GM18861 (cell line): ENCODE data around the gene LYRM7.
"Not testable (repeated sequence)": the region's sequence is repeated elsewhere in the genome, so short reads cannot be mapped to it uniquely, and the experiment has no call there.

Experiments
- ATAC-seq: cut with Tn5 transposase; IDR thresholded peaks from one replicate; pipeline ENCODE4 v1.9.1; 2021; ENCODE audit not compliant: unreplicated experiment

LYRM7 gene

GRCh38 chr5:131218392-131218791 lies 47.6 kb downstream of the LYRM7 start:
- ATAC-seq: peak; percentile 63

- no peak for ATAC-seq
These were observed 49.8 kb downstream of the LYRM7 start for GRCh38 chr5:131220566-131220965.

GRCh38 chr5:131221008-131221703 lies 50.4 kb downstream of the LYRM7 start:
- no peak for ATAC-seq

GRCh38 chr5:131221888-131222287 lies 51.1 kb downstream of the LYRM7 start:
- no peak for ATAC-seq

GRCh38 chr5:131222731-131223130 lies 52.0 kb downstream of the LYRM7 start:
- no peak for ATAC-seq

GRCh38 chr5:131223751-131224386 lies 53.1 kb downstream of the LYRM7 start:
- ATAC-seq: no peak

GRCh38 chr5:131224387-131225201 lies 53.9 kb downstream of the LYRM7 start:
- peak; percentile 83 for ATAC-seq

GRCh38 chr5:131225282-131225974 lies 54.7 kb downstream of the LYRM7 start:
- ATAC-seq: no peak

GRCh38 chr5:131226899-131227298 lies 56.2 kb downstream of the LYRM7 start:
- ATAC-seq: no peak

- no peak for ATAC-seq
These were observed 57.9 kb downstream of the LYRM7 start for GRCh38 chr5:131228646-131229045.

GRCh38 chr5:131229623-131230022 lies 58.9 kb downstream of the LYRM7 start:
- ATAC-seq: no peak

- ATAC-seq: no peak
These were observed 59.7 kb downstream of the LYRM7 start for GRCh38 chr5:131230406-131230805.

- no peak for ATAC-seq
These were observed 68.9 kb downstream of the LYRM7 start for GRCh38 chr5:131239686-131240085.

GRCh38 chr5:131242728-131243255 lies 72.0 kb downstream of the LYRM7 start:
- no peak for ATAC-seq

- peak; percentile 71 for ATAC-seq
These were observed 74.6 kb downstream of the LYRM7 start for GRCh38 chr5:131245312-131245711.

GRCh38 chr5:131245948-131246347 lies 75.2 kb downstream of the LYRM7 start:
- ATAC-seq: no peak

GRCh38 chr5:131246504-131246903 lies 75.8 kb downstream of the LYRM7 start:
- no peak for ATAC-seq

- ATAC-seq: no peak
These were observed 80.2 kb downstream of the LYRM7 start for GRCh38 chr5:131250751-131251475.

- ATAC-seq: peak; percentile 83
These were observed 82.1 kb downstream of the LYRM7 start for GRCh38 chr5:131252824-131253171.

- ATAC-seq: not testable (repeated sequence)
These were observed 83.3 kb downstream of the LYRM7 start for GRCh38 chr5:131254025-131254424.
